Measurements from ENCODE around the gene NDRG2. TPM values are rescaled to one million over a fixed set of nuclear protein-coding genes. Genes with fewer than 3 reads are reported as not detected.

The NDRG2 gene
- 54.7 TPM for total RNA-seq

DNA sequence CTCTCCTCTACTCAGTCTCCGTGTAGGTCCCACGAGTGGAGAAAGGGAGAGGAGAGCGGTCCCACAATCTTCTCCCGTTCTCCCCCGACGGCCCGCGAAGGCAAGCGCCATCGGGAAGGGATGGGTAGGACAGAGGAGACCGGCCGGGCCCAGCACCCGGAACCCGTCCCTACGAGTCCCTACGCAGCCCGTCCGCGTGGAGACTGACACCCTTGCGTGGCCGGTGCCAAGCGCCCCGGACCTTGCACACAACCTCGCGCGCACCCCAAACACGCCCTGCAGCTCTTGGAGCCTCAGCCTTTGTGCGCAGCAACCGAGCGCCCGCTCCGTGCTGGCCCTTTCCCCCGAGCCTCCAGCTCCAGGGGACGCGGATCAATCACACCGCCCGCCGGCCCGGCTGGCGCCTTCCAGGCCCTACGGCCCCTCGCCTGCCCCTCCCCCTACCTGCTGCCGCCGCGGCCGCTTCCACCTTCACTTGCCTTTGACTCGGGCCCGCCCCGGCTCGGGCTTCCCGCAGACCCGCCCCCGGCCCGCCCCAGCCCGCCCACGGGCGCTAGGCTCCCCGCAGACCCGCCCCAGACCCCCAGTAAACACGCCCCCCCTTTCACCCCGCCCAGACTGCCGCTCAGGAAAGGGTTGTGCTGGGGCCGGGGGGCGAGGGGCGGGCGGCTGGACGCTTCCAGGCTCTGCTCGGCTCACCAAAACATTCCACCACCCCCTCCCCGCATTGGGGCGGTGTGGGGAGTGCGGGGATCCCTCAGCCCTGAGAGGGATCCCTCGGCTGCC lies at the start of gene NDRG2:
Gene NDRG2, minus strand, starts transcription at position 477 of the 786 bp plus-strand sequence. CDS start 1,746 bp downstream, outside the sequence.
- ATAC-seq: peak; percentile 84

GRCh38 chr14:21073921-21074320 lies 49.1 kb upstream of the NDRG2 start:
- ATAC-seq: no peak

DNA sequence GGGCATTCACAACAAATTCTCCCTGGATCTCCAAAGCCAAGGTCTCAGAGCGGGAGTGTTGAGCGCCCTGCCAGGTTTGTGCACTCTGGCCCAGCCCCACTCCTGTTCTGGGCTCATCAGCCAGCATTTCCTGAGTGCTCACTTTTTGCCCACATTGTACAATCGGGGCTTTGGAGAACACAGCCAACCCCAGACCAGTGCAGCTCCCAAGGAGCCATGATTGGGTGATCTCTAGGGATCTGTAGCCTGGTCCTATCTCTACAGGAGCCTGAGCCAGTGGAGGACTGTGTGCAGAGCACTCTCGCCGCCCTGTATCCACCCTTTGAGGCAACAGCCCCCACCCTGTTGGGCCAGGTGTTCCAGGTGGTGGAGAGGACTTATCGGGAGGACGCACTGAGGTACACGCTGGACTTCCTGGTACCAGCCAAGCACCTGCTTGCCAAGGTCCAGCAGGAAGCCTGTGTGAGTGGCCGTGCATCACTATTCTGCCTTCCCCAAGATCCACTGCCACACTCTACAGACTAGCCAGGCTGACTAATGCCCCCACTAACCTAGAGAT lies 48.0 kb upstream of the NDRG2 start:
- ATAC-seq: no peak

GRCh38 chr14:21072031-21072473 lies 47.2 kb upstream of the NDRG2 start:
- ATAC-seq: no peak

DNA sequence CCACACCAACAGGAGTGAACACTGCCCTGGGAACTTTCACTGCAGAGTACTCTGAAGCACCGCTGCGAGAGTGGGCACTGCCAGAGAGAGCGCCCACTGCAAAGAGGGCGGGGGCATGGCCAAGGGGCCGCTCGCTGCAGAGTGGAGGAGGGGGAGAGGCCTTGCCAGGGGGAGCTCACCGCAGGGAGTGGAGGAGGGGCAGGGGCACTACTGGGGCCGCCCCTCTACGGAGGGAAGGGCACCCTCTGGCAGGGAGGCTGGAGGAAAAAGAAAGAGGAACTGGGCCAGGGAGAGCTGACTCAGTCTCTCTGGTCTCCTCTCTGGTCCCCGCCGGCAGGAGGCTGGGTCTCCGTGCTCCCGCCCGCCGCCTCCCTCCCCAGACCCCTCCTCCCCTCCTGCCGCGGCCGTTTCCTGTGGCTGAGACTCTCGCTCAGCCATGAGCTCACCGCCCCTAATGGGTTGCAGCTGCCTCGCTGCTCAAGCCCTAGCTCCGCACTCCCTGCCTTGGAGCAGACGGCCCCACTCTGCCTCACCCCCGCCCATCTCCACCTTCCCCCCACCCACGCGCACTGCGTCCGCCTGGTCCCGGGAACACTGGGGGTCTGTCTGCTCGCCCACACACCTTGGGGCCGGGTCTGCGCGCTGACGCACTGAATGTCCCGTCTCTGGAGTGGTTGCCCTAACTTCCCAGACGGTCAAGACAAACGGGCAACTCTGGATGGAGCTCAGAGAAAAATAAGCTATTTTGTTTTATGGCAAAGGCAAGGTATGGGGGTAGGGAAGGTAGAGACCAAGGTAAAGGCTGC lies 46.6 kb upstream of the NDRG2 start:
- ATAC-seq: peak; percentile 49

- ATAC-seq: peak; percentile 7
Observed at GRCh38 chr14:21070610-21071224, 45.9 kb upstream of the NDRG2 start.

GRCh38 chr14:21070083-21070609 lies 45.3 kb upstream of the NDRG2 start, which contains the start of gene ARHGEF40:
ARHGEF40 (plus strand) TSS chr14:21070304; CDS start chr14:21070397, 93 bp downstream.
- ATAC-seq: peak; percentile 18

- ATAC-seq: no peak
Observed at GRCh38 chr14:21069388-21070082, 44.7 kb upstream of the NDRG2 start.

DNA sequence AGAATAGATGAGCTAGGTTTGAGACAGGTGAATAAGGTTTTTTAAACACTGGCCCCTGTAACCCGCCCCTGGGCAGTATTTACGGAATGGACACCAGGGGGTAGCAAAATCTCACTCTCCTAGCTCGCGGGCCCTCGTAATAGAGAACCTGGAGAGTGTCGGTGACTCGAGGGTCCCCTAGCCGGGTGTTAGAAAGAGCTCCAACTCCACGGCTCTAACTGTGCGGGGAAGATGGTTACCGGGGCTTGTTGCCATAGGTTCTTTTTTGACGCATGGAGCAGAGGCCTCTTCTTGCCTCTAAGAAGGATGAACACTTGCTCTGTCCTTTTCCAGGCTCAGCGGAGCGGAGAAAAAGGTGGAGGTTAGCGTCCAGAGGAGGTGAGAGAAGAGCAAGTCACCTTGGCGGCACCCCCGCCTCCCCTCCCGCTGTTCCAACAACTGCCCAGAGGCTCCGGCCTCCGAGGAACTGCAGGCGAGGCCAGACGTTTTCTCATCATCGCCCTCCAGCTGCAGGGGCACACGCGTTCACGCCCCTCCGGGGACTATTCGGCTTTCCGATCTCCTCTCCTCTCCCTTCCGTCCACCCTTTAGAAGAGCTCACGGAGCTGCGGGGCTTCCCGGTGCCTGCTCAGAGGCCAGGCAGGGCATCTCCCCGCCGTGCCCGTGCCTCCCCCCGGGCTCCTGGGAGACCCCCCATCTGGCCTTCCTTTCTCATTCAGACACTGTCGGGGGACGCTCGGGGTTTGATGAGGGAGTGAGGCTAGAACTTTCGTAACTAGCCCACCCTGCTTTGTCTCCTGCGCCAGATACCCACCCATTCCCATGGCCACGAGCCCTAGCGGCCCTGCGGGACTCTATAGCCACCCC lies 43.9 kb upstream of the NDRG2 start:
- peak; percentile 34 for ATAC-seq

GRCh38 chr14:21066882-21067502 lies 42.1 kb upstream of the NDRG2 start:
- peak; percentile 35 for ATAC-seq

- ATAC-seq: no peak
Observed at GRCh38 chr14:21063479-21063878, 38.6 kb upstream of the NDRG2 start.

DNA sequence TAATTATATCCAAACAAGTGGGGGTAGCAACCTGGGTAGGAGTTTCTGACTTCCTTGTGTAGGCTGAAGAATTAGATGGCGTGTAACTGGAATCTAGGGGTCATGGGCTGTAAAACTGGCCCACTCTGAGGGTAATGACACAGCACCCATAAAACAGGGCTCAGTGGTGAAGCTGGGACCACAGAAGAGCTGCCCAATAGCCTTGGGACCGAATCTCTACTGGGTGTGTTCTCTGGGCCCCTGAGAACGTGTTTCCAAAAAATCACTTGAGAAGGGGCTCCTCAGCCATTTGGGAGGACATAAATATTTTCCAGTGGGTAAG lies 36.4 kb upstream of the NDRG2 start:
- no peak for ATAC-seq

DNA sequence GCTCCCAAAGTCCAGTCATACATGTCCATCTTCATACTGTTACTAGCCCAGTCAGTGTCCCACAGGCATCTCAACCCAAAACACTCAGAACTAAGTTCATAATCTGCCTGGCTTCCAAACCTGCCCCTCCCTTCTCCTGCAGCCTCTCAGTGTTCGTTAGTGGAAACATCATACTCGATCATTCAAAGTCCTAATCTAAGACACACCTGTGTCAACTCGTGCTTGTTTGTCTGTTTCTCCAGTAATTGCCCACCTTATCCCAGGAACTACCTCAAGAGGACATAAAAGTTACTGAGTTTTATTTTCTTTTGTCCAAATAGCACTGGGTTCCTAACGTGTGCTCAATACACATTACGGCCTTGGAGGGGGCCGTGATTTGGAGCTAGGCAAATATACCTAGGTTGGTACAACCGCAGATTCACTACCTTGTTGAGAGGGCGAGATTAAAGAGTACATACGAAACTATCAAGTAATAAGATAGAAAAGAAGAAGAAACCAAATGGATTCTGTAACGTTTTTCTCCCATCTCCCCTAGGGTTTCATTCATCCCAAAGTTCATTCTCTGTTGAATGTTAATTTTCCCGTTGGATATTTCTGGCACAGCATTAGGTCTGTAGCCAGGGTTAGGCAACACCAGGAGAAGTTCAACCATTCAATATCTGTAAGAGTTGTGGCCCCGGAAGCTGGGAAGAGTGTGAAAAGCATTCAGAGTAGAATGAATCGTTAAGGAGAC lies 35.9 kb upstream of the NDRG2 start:
- ATAC-seq: no peak

DNA sequence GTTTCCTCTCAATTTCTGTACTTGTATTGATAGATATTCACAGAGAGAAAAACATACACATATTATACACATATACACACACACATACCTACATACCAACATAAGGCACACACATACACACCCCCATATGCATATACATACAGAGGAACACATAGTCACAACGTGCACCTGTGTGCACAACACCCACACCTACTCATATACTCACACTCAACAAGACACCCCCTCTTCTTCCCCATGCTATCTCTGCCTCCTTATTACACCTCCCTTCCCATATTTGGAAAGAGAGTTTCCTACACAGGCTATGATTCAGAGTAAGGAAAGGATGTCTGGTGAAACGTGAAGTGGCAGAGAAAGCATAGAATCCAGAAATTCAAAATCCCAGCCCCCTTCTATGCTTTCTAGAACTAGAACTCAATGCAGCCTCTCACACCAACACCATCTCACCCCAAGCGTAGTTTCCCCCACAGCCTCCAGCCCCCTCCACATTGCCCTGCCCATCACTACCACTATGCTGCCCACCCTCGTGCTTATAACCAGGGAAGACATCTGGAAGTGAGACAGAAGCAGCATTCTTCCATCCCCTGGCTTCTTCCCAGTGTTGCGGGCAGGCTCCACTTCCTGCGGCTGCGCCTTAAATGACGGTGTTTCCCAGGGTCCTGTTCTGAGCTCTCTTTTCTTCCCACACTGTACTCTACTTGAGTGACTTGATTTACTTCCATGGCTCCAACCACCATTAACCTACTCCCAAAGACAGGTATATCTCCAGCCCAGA lies 35.2 kb upstream of the NDRG2 start:
- ATAC-seq: peak; percentile 28

DNA sequence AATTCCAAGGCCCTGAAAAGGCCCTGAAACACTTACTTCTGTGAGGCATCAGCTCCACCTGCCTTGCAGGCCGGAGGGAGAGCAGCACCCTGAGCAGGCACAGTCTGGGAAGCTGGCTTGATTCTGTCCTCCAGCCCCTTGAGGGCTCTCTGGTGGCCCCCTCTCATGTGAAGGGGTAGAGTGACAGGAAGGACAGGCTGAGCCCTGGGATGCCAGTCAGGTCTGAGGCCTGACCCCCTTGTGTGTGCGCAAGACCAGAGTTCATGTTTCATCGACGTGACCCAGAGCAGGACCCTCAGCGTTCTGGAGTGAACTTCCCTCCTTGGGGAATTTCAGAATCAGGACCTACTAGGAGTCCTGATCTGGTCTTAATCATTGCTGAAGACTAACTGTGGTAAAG lies 34.0 kb upstream of the NDRG2 start:
- ATAC-seq: peak; percentile 12

- ATAC-seq: no peak
Observed at GRCh38 chr14:21057803-21058675, 33.2 kb upstream of the NDRG2 start, which contains the start of gene RNASE8. RNASE8 (plus strand) TSS chr14:21057822; CDS start chr14:21057893, 71 bp downstream.

- ATAC-seq: no peak
Observed at GRCh38 chr14:21056520-21057163, 31.8 kb upstream of the NDRG2 start.

All from esophagus mucosa (tissue), 1 donor.